ENCODE measurements around the gene TXNDC11. TPM values are rescaled to one million over a fixed set of nuclear protein-coding genes. Genes with fewer than 3 reads are reported as not detected.

Gene TXNDC11
- total RNA-seq, 1 experiment from 2014 or later: 11.1 TPM

DNA sequence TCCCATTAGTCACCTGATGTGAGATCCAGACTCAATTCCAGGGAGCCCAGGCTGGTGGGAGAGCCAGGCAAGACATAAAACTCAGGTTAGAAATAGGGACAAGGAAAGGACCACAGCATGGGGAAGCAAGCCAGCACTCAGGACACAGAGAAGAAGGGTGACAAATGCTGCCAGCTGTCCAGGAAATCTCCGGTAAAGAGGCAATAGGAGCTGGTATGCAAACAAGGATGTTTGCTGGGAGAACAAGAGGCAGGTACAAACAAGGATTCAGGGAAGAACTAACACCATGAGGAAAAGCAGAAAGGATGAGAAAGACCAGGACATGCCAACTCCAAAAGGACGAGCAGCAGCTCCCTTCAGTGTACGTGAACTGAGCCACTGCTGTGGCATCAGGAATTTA lies 10.2 kb upstream of the TXNDC11 start (continued):
- TF ChIP-seq, protein P1, sequence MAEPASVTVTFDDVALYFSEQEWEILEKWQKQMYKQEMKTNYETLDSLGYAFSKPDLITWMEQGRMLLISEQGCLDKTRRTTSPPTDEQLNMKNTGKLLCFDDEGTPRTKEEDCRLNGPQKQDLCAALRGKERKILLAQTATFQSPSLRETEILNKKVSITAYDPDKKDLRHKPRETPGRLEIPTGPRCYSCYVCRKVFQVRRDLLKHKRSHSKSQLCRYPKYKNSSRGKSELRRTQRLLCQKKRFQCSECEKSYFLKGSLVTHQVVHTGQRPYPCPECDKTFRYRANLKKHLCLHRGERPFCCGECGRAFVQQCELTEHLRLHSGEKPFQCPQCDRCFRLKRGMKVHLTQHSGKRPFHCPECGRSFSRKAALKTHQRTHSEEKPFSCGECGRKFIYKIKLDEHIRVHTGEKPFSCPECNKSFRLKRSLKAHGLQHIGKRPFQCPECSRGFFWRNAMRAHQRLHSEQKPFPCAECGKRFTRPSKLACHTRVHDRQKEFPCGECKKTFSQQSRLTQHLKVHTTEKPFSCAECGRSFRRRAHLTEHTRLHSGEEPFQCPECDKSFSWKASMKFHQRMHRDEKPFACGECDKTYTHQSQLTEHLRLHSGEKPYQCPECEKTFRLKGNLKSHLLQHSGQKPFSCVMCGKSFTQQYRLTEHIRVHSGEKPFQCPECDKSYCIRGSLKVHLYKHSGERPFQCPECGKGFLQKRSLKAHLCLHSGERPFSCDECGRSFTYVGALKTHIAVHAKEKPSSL (CRISPR knock-in tag; conservative IDR thresholded peaks at IDR 0.05): no peak
- TF ChIP-seq, protein P2, sequence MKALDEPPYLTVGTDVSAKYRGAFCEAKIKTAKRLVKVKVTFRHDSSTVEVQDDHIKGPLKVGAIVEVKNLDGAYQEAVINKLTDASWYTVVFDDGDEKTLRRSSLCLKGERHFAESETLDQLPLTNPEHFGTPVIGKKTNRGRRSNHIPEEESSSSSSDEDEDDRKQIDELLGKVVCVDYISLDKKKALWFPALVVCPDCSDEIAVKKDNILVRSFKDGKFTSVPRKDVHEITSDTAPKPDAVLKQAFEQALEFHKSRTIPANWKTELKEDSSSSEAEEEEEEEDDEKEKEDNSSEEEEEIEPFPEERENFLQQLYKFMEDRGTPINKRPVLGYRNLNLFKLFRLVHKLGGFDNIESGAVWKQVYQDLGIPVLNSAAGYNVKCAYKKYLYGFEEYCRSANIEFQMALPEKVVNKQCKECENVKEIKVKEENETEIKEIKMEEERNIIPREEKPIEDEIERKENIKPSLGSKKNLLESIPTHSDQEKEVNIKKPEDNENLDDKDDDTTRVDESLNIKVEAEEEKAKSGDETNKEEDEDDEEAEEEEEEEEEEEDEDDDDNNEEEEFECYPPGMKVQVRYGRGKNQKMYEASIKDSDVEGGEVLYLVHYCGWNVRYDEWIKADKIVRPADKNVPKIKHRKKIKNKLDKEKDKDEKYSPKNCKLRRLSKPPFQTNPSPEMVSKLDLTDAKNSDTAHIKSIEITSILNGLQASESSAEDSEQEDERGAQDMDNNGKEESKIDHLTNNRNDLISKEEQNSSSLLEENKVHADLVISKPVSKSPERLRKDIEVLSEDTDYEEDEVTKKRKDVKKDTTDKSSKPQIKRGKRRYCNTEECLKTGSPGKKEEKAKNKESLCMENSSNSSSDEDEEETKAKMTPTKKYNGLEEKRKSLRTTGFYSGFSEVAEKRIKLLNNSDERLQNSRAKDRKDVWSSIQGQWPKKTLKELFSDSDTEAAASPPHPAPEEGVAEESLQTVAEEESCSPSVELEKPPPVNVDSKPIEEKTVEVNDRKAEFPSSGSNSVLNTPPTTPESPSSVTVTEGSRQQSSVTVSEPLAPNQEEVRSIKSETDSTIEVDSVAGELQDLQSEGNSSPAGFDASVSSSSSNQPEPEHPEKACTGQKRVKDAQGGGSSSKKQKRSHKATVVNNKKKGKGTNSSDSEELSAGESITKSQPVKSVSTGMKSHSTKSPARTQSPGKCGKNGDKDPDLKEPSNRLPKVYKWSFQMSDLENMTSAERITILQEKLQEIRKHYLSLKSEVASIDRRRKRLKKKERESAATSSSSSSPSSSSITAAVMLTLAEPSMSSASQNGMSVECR (CRISPR knock-in tag; IDR thresholded peaks at IDR 0.05; ENCODE audit: borderline replicate concordance): no peak
- no peak for TF ChIP-seq RELA (CRISPR knock-in tag; IDR thresholded peaks at IDR 0.05; ENCODE audit: borderline replicate concordance)

DNA sequence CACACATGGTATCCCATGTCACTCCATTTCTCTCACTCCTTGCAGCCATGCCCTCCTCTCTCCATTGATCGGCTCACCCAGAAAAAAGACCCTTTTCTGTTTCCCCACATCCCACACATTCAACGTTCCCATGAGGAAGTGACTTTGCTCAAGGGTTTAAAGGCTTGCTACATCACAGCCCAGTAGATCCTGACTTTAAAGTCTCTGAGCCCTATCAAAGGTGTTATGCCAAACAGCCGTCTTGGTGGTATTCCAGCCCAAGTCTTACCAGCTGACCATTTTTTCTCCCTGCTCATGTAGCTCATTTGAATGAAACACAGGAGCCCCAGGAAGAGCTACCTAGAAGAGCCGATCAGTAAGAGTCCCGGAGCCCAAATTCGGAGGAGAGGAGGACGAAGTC lies 7.4 kb upstream of the TXNDC11 start:
- ChIA-PET POLR2A (no interaction called here), CTCF (interaction anchor here (0.7 kb wide), 1 partner anchor 354 kb away, joined by 3 read pairs; no protein-coding TSS in a partner anchor)
- H3K36me3 Mint-ChIP-seq: peaks cover 38% of the 10 kb centered on the region
- no peaks in the 10 kb centered on the region for H3K9me3 Mint-ChIP-seq
- peaks cover 4% of the 10 kb centered on the region; the same call in 1 of the 2 replicates for H3K4me1 Mint-ChIP-seq
- H3K27me3 Mint-ChIP-seq (ENCODE audit: low read depth): no peaks in the 10 kb centered on the region
- no peak for TF ChIP-seq ZNF423 (CRISPR knock-in tag; IDR thresholded peaks at IDR 0.05)
- TF ChIP-seq, protein P3, sequence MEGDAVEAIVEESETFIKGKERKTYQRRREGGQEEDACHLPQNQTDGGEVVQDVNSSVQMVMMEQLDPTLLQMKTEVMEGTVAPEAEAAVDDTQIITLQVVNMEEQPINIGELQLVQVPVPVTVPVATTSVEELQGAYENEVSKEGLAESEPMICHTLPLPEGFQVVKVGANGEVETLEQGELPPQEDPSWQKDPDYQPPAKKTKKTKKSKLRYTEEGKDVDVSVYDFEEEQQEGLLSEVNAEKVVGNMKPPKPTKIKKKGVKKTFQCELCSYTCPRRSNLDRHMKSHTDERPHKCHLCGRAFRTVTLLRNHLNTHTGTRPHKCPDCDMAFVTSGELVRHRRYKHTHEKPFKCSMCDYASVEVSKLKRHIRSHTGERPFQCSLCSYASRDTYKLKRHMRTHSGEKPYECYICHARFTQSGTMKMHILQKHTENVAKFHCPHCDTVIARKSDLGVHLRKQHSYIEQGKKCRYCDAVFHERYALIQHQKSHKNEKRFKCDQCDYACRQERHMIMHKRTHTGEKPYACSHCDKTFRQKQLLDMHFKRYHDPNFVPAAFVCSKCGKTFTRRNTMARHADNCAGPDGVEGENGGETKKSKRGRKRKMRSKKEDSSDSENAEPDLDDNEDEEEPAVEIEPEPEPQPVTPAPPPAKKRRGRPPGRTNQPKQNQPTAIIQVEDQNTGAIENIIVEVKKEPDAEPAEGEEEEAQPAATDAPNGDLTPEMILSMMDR (IDR thresholded peaks at IDR 0.05): no peak
- no peak for TF ChIP-seq CREB1 (CRISPR knock-in tag; IDR thresholded peaks at IDR 0.05)
- no peak for TF ChIP-seq ZNF396 (CRISPR knock-in tag; IDR thresholded peaks at IDR 0.05; ENCODE audit: borderline replicate concordance)
- no peak for TF ChIP-seq ELF4 (CRISPR knock-in tag; IDR thresholded peaks at IDR 0.05; ENCODE audit: low read depth)
- TF ChIP-seq, protein P4, sequence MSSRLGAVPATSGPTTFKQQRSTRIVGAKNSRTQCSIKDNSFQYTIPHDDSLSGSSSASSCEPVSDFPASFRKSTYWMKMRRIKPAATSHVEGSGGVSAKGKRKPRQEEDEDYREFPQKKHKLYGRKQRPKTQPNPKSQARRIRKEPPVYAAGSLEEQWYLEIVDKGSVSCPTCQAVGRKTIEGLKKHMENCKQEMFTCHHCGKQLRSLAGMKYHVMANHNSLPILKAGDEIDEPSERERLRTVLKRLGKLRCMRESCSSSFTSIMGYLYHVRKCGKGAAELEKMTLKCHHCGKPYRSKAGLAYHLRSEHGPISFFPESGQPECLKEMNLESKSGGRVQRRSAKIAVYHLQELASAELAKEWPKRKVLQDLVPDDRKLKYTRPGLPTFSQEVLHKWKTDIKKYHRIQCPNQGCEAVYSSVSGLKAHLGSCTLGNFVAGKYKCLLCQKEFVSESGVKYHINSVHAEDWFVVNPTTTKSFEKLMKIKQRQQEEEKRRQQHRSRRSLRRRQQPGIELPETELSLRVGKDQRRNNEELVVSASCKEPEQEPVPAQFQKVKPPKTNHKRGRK (CRISPR knock-in tag; IDR thresholded peaks at IDR 0.05; ENCODE audit: borderline replicate concordance): no peak
- TF ChIP-seq RORB (CRISPR knock-in tag; IDR thresholded peaks at IDR 0.05): no peak
- no peak for TF ChIP-seq TEAD4 (CRISPR knock-in tag; IDR thresholded peaks at IDR 0.05)
- no peak for TF ChIP-seq NR2C2 (CRISPR knock-in tag; IDR thresholded peaks at IDR 0.05)
- TF ChIP-seq, protein P5, sequence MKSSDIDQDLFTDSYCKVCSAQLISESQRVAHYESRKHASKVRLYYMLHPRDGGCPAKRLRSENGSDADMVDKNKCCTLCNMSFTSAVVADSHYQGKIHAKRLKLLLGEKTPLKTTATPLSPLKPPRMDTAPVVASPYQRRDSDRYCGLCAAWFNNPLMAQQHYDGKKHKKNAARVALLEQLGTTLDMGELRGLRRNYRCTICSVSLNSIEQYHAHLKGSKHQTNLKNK (CRISPR knock-in tag; IDR thresholded peaks at IDR 0.05): no peak
- TF ChIP-seq ZNF317 (CRISPR knock-in tag; IDR thresholded peaks at IDR 0.05; ENCODE audit: borderline replicate concordance, low read depth): no peak
- no peak for TF ChIP-seq MXD4 (CRISPR knock-in tag; IDR thresholded peaks at IDR 0.05; ENCODE audit: borderline replicate concordance)
- TF ChIP-seq SOX15 (CRISPR knock-in tag; IDR thresholded peaks at IDR 0.05): no peak
- TF ChIP-seq, protein P6, sequence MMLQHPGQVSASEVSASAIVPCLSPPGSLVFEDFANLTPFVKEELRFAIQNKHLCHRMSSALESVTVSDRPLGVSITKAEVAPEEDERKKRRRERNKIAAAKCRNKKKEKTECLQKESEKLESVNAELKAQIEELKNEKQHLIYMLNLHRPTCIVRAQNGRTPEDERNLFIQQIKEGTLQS (CRISPR knock-in tag; conservative IDR thresholded peaks at IDR 0.05): no peak
- no peak for TF ChIP-seq ETV6 (CRISPR knock-in tag; IDR thresholded peaks at IDR 0.05)
- TF ChIP-seq SP1 (CRISPR knock-in tag; conservative IDR thresholded peaks at IDR 0.05): no peak
- TF ChIP-seq, protein P7, sequence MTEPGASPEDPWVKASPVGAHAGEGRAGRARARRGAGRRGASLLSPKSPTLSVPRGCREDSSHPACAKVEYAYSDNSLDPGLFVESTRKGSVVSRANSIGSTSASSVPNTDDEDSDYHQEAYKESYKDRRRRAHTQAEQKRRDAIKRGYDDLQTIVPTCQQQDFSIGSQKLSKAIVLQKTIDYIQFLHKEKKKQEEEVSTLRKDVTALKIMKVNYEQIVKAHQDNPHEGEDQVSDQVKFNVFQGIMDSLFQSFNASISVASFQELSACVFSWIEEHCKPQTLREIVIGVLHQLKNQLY (CRISPR knock-in tag; IDR thresholded peaks at IDR 0.05): no peak
- no peak for TF ChIP-seq FOXK1 (CRISPR knock-in tag; IDR thresholded peaks at IDR 0.05)
- TF ChIP-seq, protein P8, sequence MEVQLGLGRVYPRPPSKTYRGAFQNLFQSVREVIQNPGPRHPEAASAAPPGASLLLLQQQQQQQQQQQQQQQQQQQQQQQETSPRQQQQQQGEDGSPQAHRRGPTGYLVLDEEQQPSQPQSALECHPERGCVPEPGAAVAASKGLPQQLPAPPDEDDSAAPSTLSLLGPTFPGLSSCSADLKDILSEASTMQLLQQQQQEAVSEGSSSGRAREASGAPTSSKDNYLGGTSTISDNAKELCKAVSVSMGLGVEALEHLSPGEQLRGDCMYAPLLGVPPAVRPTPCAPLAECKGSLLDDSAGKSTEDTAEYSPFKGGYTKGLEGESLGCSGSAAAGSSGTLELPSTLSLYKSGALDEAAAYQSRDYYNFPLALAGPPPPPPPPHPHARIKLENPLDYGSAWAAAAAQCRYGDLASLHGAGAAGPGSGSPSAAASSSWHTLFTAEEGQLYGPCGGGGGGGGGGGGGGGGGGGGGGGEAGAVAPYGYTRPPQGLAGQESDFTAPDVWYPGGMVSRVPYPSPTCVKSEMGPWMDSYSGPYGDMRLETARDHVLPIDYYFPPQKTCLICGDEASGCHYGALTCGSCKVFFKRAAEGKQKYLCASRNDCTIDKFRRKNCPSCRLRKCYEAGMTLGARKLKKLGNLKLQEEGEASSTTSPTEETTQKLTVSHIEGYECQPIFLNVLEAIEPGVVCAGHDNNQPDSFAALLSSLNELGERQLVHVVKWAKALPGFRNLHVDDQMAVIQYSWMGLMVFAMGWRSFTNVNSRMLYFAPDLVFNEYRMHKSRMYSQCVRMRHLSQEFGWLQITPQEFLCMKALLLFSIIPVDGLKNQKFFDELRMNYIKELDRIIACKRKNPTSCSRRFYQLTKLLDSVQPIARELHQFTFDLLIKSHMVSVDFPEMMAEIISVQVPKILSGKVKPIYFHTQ (CRISPR knock-in tag; IDR thresholded peaks at IDR 0.05): no peak
- H3K27ac Mint-ChIP-seq: peak overlapping the region; percentile 16; the same call in 1 of the 2 replicates
- ATAC-seq: no peak
- H3K4me3 Mint-ChIP-seq: no peak overlapping the region
- DNase-seq (ENCODE audit: low spot score): no peak
